CD4-positive, alpha-beta T cell treated with Interleukin-21 for 1 hour (primary cell): Measurements from ENCODE around the gene TEDC2.
A peak's percentile ranks its signal among the peaks of the same experiment; 100 is the strongest.
"Not testable (repeated sequence)": the region's sequence is repeated elsewhere in the genome, so short reads cannot be mapped to it uniquely, and the experiment has no call there.

Experiments
- DNase-seq: peaks from one replicate; pipeline ENCODE4 v3.0.0-alpha.2; 2020

The TEDC2 gene, protein sequence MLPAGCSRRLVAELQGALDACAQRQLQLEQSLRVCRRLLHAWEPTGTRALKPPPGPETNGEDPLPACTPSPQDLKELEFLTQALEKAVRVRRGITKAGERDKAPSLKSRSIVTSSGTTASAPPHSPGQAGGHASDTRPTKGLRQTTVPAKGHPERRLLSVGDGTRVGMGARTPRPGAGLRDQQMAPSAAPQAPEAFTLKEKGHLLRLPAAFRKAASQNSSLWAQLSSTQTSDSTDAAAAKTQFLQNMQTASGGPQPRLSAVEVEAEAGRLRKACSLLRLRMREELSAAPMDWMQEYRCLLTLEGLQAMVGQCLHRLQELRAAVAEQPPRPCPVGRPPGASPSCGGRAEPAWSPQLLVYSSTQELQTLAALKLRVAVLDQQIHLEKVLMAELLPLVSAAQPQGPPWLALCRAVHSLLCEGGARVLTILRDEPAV

DNA sequence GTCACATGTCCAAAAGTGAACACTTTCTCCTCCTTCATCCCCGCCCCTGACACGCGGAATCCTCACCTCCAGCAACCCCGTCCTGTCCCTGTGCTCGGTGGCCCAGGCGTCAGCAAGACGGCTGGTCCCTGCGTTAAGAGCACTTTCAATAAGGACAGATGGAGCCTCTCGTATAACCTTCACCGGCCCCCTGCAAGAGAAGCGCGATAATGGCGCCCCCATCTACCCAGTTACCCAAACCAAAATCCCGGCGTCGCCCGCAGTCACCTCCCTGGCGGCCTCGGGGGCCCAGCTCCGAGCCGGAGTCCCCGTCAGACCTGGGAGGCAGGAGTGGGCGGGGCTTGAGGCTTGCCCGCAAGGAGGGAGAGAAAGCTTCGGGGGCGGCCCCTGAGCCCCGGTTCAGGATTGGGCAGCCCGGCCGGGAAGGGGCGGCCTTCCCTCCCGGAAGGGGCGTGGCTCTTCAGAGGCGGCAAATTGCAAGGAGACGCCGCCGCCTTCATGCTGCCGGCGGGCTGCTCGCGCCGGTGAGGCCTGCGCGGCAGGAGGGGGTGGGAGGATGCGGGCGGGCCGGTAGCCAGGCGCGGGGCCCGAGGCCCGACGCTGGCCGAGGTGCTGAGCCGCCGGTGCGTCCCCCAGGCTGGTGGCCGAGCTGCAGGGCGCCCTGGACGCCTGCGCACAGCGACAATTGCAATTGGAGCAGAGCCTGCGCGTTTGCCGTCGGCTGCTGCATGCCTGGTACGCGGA is at the start of gene TEDC2:
TSS of gene TEDC2 (plus strand) at position 463 of the 744 bp plus-strand sequence. CDS start at position 499, 36 bp downstream.
- DNase-seq, result peak; percentile 97

GRCh38 chr16:2415085-2415484 is 44.8 kb upstream of the TEDC2 start:
- no peak for DNase-seq

GRCh38 chr16:2420035-2420434 is 39.9 kb upstream of the TEDC2 start:
- no peak for DNase-seq

GRCh38 chr16:2422123-2422867 is 37.6 kb upstream of the TEDC2 start:
- no peak for DNase-seq

DNA sequence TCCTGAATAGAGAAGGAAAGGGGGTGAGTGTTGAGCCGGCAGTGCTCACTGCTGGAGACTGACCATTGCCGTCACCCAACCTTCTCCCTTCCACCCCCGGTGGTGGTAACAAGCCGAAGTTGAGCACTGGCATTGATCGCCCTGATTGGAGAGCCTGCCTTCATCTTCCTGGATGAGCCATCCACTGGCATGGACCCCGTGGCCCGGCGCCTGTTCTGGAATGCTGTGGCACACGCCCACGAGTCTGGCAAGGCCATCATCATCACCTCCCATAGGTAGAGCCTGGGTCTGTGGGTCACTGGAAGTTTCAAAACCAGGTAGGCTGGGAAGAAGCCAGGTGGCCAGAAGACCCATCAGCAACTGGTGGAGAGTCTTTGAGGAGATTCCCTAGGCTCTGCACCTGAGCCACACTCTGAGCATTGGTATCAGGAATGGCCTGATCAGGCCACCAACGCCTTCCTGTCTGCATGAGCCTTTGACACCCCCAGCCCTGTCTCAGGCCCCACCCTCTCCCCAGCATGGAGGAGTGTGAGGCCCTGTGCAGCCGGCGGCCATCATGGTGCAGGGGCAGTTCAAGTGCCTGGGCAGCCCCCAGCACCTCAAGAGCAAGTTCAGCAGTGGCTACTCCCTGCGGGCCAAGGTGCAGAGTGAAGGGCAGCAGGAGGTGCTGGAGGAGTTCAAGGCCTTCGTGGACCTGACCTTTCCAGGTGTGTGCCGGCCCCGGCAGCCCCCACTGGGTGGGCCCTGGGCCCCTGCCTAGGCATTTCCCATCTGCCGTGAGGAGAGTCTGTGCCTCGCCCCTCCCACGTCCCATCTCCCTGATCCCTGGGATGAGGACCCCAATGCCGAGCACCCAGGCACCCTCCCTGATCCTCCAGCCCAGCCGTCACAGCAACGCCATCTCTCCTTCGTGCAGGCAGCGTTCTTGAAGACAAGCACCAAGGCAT is 35.6 kb upstream of the TEDC2 start:
- no peak for DNase-seq

DNA sequence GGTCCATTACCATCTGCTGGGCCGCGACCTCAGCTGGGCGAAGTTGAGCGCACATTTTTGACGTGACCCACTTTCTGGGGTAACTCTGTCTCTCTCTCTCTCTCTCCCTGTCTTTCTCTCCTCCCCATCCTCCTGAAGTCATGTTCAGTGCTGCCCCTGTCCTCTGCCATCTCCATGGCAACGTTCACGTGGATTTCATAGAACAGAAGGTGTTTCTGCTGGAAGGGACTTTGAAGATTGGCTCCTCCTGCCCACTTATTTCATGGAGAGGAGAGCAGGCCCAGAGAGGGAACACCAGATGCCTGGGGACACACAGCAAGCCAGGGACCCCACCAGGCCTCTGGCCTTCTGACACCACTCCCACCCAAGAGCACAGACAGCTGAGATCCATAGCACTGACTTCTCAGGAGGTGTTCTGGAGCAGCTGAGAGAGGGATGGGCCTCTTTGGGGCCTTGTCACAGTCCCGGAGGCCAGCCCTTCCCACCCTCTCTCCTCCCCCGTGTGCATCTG is 34.8 kb upstream of the TEDC2 start:
- no peak for DNase-seq

DNA sequence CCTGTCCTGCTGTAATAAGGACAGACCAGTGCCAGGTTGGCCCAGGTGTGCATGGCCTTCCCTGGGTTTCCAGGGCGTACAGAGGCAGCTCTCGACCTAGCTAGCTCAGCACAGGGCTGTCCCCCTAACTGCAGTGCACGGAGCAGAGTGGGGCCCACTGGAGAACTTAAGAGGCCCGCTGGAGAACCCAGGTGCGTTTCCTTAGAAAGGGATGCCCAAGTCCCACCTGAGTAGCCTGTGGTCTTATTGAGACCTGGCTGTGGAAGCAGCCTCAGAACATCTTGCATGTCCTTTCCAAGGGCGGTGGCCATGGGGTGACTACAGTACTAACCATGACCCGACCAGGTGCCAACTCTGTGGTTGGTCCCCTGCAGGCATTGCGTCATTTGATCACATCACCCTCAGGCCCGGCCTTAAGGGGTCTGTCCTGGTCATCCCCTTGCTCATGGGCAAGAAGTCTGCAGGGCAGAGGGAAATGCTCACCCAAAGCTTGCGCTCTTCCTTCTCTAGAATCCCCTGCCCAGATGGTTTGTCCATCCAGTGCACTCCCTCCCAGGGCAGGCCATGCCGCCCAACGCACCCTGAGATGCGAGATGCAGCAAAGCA is 34.0 kb upstream of the TEDC2 start:
- DNase-seq, result no peak

DNA sequence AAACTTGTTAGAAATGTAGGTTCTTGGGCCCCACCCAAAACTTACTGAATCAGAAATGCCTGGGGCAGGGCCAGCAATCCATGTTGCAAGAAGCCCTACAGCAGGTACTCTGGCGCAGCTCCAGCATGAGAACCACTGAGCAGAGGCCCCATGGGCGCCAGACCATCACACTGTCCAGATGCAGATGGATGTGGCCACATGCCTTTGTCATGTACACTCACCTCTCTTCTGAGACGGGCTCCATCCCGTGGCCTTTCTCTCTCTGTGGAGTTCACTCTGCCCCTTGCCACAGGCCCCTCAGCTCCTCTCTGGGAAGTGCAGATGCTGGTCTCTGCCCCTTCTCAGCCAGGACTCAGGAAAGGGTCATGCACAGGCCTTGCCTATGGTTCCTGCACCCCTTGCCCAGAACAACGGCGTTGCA is 33.0 kb upstream of the TEDC2 start:
- no peak for DNase-seq

GRCh38 chr16:2427526-2427925 is 32.4 kb upstream of the TEDC2 start:
- no peak for DNase-seq

- DNase-seq, result no peak
These were observed 31.7 kb upstream of the TEDC2 start for GRCh38 chr16:2428051-2428783.

- no peak for DNase-seq
These were observed 31.2 kb upstream of the TEDC2 start for GRCh38 chr16:2428784-2429033.

DNA sequence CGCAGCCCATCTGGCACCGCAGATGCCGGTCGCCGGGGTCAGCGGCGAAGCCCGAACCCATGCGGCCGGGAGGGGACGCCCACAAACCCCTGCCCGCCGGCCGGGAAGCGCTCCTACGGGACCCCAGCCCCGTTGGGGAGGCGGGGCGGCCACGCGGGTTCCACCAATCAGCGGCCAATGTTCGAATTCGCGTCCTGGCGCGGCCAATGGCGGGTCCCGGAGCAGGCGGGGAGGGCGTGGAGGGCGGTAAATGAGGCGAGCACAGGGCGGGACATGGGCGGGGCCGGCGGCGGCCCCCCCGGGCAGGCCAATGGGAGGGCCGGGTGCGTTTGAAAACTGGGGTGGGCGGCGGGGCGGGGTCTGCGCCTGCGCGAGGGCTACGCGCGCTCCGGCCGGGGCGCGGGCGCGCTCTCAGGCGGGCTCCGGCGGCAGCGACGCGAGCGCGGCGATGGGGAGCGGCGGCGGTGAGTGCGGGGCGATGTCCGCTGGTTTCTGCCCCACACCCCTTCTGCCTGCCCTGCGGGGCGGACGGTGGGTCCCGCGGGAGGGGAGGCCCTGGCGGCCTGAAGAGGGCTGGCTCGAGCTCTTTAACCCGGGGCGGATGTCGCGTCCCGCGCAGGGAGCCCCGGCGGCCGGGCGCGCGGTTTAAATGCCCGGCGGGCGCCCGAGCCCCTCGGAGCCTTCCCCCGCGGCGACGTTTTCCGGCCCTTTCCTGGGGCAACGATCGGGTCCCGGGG is 30.7 kb upstream of the TEDC2 start, which contains the start of gene CCNF:
TSS of gene CCNF (plus strand) at position 414 of the 737 bp plus-strand sequence. CDS start at position 449, 35 bp downstream.
- DNase-seq, result peak; percentile 98

GRCh38 chr16:2429771-2430663 is 29.9 kb upstream of the TEDC2 start:
- DNase-seq, result peak; percentile 30

- no peak for DNase-seq
These were observed 27.6 kb upstream of the TEDC2 start for GRCh38 chr16:2432286-2432685.

DNA sequence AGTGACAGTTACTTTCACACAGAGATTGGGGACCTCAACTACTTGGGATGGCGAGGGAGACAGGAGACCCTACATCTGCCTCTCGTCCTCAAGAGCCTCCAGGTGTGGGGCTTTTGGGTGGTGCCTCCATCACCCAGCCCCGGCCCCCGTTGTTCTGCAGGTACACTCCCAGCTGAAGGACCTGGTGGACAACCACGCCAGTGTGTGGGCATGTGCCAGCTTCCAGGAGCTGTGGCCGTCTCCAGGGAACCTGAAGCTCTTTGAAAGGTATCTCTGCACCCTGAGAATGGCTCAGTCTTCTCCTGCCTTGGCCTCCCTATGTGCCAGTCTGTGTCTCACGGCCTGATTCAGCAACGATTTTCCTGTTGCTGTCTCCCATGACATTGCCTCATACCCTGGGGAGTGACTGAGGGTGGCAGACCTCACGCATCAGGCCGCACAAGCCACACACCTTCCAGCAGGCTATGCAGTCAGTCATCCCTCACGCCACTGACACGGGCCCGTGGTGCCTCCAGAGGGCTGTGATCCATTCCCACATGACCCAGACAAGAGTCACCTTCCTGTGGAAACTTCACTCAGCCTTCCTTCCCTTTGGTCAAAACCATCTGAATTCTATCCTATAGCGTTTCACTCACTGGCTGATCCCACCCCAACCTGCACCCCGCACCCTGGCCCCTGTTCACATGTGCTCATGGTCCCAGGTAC is 27.0 kb upstream of the TEDC2 start:
- no peak for DNase-seq

DNA sequence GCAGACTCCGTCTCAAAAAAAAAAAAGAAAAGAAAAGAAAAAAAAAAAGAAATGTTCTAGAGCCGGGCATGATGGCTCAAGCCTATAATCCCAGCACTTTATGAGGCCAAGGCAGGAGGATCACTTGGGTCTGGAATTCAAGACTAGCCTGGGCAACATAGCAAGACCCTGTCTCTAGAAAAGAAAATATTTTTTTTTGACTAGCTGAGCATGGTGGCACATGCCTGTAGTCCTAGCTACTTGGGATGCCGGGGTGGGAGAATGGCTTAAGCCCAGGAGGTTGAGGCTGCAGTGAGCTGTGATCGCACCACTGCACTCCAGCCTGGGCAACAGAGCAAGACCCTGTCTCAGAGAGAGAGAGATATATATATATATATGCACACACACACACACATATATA is 24.7 kb upstream of the TEDC2 start:
- not testable (repeated sequence) for DNase-seq

- DNase-seq, result no peak
These were observed 23.8 kb upstream of the TEDC2 start for GRCh38 chr16:2436110-2436509.

GRCh38 chr16:2437032-2437790 is 22.7 kb upstream of the TEDC2 start:
- no peak for DNase-seq
